ENCODE data around the gene DSCAML1.

DNA sequence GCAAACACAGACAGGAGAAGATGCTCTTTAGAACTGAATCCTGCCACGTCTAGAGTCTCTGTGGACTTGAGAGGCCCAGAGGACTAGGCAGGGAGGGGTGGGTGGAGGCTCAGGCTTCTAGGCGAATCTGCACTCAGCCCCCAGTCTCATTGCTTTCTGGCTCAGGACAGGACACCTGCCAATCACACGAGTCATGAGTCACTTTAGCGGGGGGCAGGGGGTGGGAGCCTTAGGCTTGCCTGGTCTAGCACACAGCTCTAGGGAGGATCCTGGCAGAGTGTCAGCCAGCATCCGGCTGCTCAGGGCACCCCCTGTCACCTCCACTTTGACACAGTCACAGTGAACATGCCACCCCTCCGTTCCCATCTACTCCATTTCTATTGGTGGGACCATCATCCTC, 301.7 kb downstream of the DSCAML1 start:
- no peak for TF ChIP-seq SIN3A (IDR thresholded peaks at IDR 0.05; ENCODE audit: borderline replicate concordance, insufficient read depth, low read length)
- TF ChIP-seq, protein P1, sequence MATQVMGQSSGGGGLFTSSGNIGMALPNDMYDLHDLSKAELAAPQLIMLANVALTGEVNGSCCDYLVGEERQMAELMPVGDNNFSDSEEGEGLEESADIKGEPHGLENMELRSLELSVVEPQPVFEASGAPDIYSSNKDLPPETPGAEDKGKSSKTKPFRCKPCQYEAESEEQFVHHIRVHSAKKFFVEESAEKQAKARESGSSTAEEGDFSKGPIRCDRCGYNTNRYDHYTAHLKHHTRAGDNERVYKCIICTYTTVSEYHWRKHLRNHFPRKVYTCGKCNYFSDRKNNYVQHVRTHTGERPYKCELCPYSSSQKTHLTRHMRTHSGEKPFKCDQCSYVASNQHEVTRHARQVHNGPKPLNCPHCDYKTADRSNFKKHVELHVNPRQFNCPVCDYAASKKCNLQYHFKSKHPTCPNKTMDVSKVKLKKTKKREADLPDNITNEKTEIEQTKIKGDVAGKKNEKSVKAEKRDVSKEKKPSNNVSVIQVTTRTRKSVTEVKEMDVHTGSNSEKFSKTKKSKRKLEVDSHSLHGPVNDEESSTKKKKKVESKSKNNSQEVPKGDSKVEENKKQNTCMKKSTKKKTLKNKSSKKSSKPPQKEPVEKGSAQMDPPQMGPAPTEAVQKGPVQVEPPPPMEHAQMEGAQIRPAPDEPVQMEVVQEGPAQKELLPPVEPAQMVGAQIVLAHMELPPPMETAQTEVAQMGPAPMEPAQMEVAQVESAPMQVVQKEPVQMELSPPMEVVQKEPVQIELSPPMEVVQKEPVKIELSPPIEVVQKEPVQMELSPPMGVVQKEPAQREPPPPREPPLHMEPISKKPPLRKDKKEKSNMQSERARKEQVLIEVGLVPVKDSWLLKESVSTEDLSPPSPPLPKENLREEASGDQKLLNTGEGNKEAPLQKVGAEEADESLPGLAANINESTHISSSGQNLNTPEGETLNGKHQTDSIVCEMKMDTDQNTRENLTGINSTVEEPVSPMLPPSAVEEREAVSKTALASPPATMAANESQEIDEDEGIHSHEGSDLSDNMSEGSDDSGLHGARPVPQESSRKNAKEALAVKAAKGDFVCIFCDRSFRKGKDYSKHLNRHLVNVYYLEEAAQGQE (IDR thresholded peaks at IDR 0.05; ENCODE audit: insufficient read depth in 1 of 2, low read depth in 2 of 2, low read length in 2 of 2), result no peak
